ENCODE data around the gene SLC35C1.
"Not testable (repeated sequence)": the region's sequence is repeated elsewhere in the genome, so short reads cannot be mapped to it uniquely, and the experiment has no call there.

Gene SLC35C1

DNA sequence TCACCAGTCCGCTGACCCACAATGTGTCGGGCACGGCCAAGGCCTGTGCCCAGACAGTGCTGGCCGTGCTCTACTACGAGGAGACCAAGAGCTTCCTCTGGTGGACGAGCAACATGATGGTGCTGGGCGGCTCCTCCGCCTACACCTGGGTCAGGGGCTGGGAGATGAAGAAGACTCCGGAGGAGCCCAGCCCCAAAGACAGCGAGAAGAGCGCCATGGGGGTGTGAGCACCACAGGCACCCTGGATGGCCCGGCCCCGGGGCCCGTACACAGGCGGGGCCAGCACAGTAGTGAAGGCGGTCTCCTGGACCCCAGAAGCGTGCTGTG is 6.1 kb downstream of the SLC35C1 start:
- DNase-seq (ENCODE audit: low read depth): no peak

DNA sequence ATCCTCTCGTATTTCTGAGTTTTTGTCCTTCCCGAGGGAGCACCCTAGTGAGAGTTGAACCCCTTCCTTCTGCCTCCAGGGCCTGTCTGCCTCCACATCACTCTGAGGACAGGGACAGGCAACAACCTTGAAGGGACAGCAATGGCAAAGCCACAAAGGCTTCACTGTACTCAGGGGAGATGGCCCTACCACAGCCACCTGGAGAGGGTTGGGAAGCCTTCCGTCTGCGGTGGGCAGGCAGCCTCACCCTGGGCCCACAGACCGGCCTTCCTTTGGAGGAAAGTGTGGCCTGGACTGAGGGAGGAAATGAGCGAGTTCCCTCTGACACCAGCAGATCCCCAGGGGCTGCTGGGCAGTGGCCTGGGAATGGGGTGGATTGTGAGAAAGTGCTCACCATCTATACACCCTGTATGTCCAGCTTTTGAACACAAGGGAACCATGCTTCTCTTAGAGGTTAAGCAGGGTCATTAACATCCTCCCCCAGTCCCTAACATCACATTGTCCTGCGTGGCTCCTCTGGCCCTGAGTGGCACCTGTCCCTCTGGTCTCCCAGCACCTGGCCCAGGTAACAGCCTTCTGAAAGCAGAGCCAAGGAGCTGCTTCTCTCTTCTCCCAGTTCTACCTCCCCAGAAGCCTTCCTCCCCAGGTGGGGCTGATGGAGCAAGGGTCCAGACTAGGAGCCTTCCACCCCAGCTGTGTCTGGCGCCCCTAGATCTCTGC is 6.8 kb downstream of the SLC35C1 start:
- no peak for DNase-seq (ENCODE audit: low read depth)

DNA sequence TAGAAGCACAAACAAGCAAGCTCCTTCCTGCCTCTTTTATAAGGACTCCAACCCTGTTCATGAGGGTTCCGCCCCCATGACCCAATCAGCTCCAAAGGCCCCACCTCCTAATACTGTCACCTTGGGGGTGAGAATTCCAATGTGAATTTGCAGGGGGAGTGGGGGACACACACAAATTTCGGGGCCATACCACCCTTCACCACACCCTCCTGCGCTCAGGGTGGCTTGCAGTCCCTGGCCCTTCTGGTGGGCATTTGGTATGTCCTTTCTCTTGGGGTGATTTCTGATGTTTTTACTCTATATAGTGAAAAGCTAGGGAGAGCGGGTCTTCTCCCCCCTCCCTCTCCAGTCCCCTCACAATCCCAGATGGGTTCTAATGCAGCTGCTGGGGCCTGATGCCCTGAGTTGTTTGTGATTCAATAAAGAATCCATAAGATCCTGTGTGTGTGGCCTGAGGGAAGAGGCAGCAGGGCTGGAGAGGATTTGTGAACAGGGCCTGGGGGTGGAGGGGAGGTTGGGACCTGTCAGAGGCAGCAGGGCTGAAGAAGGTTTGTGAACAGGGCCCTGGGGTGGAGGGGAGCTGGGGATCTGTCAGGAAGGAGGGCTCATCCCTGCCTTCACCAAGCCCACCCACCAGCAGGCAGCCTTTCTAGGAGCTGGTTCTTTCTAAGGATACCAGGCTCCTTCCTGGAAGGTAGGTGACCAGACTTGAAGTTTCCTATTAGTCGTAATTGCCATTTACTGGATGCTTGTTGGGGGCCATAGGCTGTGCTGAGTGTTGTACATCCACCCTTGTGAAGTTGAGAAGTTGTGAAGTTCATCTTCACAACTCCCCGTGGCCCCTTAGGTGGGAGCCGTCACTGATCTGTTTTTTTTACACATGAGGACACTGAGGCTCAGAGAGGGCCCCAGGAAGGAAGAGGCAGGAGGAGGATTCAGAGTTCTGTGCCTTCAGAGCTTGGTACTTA is 7.9 kb downstream of the SLC35C1 start:
- no peak for DNase-seq (ENCODE audit: low read depth)

DNA sequence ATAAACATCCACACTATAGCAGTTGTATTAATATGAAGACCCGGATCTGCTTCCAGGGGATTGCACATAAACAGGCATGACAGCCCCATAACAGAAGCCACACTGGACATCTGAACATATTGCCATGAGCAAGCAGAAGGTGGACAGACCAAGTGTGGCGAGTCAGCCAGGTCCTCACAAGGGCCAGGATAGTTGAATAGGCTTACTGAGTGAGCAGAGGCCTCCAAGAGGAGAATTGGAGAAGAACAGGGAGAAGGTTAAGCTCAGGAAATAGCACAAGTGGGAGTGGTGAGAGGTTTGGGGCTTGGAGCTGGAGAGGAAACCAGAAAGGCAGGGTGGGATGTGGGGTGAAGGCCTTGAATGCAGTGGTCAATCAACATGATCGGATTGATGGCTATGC is 10.8 kb downstream of the SLC35C1 start:
- DNase-seq (ENCODE audit: low read depth): no peak

DNA sequence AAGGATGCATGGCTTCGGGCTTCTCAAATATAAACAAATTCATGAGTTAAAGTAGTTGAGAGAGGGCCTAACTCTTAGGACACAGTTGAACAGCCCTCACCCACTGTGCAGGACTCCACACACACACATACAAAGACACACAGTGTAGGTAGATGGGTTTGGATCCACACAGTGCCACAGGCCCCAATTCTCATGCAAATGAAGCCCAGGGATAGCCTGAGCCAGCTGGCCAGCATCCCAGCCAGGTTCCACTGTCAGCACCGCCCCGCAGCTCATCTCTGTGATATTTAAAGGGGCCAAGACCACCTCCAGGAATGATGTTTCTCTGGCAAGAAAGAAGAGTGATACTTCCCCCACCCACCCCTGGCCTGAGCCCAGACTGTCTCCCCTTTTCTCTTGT is 11.7 kb downstream of the SLC35C1 start:
- no peak for DNase-seq (ENCODE audit: low read depth)

DNA sequence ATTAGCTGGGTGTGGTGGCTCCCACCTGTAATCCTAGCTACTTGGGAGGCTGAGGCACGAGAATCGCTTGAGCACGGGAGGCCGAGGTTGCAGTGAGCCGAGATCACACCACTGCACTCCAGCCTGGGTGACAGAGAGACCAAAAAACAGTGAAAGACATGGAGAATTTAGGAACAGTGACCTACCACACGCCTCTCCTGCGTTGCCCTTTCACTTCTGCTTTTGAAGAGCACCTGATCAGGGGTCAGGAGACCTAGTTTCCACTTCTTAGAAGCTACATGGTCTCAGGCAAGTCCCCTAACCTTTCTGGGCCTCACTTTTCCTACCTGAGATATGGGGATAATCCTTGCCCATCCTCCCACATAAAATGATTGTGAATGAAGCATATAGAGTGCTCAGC is 12.2 kb downstream of the SLC35C1 start:
- no peak for DNase-seq (ENCODE audit: low read depth)

DNA sequence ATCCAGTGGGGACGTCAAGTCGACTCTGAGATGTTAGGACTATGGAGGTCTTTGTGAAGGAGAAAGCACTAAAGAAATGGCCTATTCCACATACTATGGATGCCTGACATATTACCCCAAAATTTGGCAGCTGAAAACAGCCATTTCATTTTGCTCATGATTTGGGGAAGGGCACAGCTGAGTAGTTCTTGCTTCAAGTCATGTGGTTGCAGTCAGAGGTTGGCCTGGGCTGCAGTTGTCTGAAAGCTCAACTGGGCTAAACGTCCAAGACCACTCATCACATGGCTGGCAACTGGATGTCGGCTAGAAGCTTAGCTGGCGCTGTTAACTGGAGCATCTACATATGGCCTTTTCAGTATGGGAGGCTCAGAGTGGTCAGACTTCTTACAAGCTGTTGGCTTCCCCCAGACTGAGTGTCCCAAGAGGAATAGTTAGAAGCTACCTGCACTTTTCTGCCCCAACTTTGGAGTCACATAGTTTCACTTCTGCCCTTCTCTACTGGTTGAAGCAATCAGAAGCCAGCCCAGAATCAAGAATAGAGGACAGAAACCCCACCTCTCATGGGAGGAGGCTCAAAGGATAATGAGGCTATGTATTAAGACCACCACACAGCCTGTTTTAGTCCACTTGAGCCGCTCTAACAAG is 14.1 kb downstream of the SLC35C1 start:
- no peak for DNase-seq (ENCODE audit: low read depth)

DNA sequence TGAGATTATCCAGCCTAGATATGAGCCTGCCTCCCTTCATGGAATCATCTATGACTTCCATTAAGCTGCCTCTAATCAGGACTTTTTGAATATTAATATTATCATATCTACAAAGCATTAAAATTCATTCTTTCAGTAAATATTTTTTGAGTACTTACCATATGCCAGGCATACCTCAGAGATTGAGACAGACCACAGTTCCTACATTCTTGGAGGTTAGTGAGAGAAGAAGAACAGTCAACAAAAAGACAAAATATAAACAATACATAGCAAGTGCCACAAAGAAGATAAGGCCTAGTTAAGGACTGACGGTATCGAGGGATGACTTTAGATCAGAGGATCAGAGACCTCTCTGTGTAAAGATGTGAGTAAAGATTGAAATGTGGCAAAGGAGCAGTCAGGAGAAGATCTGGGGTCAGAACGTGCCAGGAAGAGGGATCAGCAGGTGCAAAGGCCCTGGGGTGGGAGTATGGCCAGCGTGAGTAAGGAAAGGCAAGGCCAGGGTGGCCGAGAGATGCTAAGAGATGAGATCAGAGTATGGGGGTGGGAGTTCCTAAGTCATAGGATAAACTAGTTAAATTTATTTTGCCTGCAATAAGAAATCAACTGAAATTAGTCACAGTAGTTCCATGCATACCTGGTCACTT is 15.4 kb downstream of the SLC35C1 start:
- no peak for DNase-seq (ENCODE audit: low read depth)

DNA sequence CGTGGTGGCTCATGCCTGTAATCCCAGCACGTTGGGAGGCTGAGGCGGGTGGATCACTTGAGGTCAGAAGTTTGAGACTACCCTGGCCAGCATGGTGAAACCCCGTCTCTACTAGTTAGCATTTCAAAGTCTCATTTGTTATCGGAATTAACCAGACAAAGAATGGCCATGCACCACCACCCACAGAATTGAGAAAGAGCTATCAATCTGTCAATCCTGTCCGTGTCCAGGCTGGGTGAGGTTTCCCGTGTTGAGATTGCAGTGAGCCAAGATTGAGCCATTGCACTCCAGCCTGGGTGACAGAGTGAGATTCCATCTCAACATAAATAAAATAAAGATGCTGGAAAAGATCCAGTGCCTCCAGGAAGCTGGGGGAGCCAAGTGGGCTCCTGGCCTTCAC is 21.5 kb downstream of the SLC35C1 start:
- DNase-seq (ENCODE audit: low read depth): not testable (repeated sequence)

DNA sequence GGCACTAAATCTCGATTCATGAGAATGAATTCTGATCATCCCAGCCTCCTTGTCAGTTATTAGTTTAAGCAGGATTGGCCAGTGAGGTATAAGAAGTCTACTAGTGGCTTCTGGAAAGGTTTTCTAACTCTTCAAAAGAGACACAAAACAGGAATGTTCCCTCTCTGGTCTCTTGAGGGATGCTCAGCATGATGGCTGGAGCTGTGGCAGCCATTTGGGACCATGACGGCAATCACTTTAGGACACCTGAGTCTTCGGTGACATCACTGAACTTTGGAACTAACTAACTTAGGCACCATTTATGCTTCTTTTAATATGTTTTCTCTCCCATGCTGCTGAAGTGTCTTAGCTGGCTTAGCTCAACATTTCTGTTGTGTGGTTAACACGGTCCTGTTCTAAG is 22.2 kb downstream of the SLC35C1 start:
- DNase-seq (ENCODE audit: low read depth): no peak

DNA sequence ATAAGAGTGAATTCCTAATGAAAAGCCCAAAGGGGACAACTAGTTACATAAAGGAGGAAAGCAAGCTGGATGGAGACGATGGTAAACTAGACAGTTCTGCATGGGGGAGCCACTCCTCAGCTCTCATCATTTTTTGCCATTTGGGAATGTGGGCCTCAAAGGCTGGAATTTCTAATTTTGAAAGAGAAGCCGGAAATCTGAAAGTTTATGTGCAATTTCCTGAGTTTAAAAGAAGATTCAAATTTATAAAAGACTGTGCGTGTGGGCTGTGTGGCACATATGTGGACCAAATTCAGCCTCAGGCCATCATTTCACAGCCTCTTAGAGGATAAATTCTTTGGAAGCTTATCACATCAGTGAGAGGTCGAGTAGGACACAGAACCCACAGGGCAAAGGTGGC is 24.0 kb downstream of the SLC35C1 start:
- DNase-seq (ENCODE audit: low read depth): no peak

DNA sequence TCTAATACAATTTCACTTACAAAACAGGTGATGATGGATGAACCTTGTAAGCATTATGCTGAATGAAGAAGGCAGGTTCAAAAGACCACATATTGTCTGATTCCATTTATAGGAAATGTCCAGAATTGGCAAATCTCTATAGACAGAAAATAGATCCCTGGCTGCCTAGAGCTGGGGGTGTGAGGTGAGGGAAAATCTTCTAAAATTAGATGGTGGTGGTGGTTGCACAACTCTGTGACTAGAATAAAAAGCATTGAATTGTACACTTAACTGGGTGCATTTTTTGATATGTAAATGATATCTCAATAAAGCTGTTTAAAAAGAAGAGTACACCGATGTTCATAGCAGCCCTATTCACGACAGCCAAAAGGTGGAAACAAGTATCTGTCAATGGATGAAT is 25.6 kb downstream of the SLC35C1 start:
- no peak for DNase-seq (ENCODE audit: low read depth)

DNA sequence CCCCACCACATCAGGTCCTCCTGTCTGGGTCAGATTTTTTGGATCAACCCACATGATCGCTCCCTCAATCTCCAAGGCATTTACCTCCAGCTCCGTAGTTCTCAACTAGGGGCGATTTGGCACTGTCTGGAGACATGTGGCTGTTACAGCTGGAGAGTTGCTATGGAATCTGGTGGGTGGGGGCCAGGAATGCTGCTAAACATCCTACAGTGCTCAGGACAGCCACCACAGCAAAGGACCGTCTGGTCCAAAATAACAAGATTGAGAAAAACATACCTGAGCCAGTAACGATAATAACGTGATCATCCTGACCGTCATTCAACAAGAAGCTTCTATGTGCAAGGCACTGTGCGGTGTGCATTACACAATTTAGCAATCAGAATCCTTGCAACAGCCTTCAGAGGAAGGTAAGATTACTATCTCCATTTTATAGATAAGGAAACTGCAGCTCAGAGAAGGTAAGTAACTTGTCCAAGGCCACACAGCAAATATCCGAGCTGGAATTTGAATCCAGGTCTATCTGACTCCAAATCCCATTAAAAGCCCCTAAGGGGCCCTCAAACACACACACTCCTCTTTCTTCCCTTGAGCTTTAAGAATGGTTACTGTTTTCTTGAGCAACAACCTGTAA is 28.0 kb downstream of the SLC35C1 start:
- no peak for DNase-seq (ENCODE audit: low read depth)

DNA sequence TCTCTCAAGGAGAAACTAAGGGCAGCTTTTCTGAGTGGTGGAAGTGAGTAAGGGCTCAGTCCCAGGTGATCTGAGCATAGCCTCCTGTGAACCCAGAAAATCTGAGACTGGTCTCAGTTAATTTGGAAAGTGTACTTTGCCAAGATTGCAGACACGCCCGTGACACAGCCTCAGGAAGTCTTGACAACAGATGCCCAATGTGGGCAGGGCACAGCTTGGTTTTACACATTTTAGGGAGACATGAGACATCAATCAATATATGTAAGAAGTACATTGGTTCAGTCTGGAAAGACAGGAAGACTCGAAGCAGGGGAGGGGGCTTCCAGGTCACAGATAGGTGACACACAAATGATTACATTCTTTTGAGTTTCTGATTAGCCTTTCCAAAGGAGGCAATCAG is 28.8 kb downstream of the SLC35C1 start:
- no peak for DNase-seq (ENCODE audit: low read depth)

DNA sequence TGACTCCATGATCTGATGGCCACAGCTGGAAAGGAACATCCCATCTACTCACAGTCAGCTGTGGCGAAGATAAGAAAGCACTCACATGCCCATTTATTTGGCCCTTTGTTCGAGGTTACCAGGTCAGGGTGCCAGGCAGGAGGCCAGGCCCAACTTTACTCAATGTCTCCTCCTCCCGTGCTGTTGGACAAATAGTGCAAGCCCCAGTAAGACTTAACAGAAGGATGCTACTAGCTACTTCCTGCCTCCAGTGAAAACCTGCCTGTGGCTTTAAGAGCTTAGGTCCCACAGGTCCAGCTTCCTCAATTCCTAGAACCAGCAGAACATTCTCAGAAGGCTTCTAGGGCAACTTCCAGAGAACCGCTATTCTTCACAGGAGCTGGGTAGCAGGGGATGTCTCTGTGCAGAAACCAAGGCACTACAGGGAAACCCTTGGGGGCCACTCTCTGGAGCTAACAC is 29.4 kb downstream of the SLC35C1 start:
- DNase-seq (ENCODE audit: low read depth): no peak

DNA sequence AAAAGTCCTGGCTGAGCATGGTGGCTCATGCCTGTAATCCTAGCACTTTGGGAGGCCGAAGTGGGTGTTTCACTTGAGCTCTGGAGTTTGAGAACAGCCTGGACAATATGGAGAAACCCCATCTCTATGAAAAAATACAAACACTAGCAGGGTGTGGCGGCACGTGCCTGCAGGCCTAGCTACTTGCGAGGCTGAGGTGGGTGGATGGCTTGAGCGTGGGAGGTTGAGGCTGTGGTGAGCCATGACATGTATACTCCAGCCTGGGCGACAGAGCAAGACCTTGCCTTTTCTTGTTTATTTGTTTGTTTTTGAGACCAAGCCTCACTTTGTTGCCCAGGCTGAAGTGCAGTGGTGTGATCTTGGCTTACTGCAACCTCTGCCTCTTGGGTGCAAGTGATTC is 34.3 kb downstream of the SLC35C1 start:
- no peak for DNase-seq (ENCODE audit: low read depth)

DNA sequence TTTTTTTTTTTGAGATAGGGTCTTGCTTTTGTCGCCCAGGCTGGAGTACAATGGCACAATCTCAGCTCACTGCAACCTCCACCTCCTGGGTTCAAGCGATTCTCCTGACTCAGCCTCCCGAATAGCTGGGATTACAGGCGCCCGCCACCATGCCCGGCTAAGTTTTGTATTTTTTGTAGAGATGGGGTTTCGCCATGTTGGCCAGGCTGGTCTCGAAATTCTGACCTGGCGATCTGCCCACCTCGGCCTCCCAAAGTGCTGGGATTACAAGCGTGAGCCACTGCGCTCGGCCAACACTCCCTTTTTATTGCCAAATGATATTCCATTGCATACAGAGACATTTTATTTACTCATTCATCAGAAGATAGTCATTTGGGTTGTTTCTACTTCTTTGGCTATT is 35.3 kb downstream of the SLC35C1 start:
- DNase-seq (ENCODE audit: low read depth): not testable (repeated sequence)

DNA sequence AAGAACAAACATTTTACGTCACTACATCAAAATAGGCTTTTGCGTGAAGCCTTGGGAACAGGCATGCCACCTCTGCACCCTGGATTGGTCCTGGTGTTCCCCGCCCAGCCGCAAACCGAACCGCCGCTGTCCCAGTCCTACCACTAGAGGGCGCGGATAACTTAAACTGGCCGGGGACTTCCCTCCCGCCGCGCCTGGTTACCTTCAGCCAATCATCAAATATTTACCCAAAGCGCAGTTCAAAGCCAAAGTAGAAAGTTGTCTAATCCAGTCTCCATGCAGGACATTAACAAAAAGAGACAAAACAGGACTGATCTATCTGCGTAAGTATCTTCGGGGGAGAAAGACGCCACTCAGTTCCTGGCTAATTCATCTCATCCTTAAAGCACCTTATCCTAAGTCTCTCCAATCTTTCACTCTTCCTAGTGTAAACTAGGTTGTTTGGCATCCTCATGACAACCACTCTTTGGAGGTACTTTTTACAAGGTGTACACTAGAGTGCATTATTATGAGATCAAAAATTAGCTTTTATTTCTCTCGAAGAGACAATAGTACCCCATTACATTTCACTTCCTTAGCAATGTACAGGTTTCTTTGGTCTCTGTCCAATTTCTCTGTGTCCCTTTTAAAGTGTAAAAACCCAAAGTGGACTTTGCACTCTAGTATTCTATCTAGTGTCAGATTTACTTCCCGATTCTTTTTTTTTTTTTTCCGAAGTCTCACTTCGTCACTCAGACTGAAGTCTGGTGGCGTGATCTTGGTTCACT is 38.4 kb downstream of the SLC35C1 start:
- no peak for DNase-seq (ENCODE audit: low read depth)

DNA sequence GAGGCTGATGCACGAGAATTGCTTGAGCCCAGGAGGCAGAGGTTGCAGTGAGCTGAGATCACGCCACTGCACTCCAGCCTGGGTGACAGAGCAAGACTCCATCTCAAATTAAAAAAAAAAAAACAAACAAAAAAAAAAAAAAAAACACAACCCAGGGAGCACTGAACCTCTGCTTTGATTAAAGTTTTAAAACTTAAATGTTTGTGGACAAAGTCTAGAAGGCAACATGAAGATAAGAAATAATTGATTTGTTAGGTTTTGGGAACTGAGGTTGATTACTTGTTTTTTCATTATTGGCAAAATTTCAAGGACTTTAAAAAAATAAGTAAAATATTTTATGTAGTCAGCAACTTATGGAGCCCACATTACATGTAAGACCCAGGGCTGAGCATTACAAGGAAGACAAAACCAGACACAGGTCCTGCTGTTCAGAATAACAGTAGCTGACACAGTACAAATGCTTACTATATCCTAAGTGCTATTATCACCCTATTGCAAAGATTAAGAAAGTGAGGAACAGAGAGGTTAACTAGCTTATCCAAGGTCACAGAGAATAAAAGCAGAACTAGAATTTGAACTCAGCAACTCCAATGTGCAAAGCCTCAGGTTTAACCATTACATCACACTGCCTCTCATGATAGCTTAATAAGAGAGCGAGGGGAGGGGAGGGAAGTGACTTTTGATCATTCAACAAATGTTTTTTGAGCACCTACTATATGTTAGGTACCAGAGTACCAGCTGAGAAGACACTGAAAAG is 40.1 kb downstream of the SLC35C1 start:
- no peak for DNase-seq (ENCODE audit: low read depth)

DNA sequence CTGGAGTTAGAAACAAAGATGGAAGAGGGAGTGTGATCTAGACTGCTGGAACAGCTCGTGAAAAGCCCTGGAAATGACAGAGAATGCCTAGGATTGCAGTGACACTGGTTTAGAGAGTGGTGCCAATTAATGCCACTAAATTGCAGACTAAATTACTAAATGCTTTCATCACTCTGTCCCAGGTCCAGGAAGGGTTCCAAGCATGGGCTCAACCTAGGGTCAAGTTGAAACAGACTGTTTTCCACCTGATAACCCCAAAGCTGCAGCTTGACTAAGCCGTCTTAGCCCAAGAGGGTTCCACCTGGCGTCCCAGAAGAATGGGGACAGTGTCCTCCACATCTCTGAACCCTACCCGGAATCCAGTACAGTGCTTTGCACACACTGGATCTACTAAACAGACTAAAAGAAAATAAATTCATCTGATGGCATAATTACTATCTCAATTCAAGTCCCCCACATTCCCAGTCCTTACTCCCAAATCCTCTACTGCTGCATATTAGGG is 41.3 kb downstream of the SLC35C1 start:
- DNase-seq (ENCODE audit: low read depth): no peak
